ENCODE results near the gene S100B.

S100B gene

DNA sequence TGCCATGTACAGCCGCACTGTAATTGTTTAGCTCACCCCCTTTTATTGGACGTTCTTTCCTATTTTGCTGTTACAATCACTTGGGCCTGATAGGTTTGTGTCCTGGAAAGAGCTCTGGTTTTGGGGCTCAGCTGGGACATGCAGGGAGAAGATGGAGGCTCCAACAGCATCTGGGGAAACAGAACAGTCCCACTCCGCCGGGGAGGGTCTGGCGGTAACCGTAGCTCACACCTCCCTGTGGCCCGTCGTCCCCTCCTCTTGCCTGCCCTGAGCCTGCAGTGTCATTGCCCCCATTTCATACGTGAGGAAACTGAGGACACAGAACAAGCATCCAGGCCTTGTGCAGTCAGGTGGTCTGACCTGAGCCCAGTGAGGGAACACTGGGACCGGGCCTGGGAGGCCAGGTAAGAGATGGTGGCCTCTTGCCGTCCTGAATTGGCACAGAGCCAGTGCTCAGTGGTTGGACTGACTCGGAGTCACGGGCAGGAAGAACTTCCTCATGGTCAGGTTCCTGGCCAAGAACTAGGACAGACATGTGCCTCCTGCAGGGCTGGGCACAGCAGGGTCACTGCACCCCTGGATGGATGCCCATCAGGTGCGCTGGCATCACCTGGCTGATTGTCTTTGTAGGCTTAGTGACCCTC lies 41.8 kb downstream of the S100B start:
- FAIRE-seq (no peak), DNase-seq (ENCODE audit: insufficient read length, low spot score) (no peak)

DNA sequence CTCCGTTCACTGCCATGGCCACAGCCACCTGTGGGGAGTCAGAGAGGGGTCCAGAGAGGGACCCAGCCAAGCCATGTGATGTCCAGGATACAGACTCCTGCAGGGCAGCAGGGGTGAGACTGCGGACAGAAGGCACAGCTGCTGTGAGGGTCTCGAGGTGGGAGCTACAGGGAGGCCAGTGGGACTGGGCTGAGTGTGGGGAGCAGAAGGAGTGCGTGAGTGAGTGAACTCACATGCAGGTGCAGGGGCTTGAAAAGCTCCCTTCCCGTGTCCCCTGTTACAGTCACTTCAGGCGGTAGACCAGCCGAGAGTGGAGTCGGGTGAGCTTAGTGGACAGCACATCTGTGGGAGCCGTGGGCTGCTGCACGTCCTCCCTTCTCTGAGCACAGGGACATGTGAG lies 42.4 kb downstream of the S100B start:
- DNase-seq (ENCODE audit: insufficient read length, low spot score) (no peak), FAIRE-seq (no peak)

DNA sequence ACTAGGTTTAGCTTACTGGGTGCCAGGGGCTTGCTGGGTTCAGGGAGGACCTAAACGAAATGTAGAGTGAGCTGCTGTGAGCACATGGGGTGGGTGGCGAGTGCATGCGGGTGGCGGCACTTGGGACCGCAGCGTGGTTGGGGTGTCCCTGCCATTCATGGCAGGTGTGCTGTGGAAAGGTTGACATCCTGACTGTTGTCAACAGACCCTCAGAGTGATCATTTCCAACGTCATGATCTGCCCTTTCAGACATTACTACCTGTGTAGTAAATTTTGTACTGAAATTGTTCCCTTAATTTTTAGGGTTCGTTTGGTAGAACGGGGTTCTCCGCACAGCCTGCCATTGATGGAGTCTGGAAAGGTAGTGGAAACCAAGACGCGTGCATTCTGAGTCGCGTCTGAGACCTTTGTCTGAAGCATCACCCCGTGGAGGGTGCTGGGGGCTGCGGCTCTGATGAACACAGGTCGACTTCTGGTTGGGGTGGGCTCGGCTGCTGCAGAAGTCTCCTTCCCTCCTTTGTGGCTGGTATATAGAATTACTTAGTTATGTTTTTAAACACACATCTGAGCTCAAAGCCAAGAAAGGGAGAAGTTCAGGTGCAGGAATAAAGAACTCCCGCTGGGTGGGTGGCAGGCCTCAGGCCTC lies 43.3 kb downstream of the S100B start:
- DNase-seq (ENCODE audit: insufficient read length, low spot score) (no peak), FAIRE-seq (no peak)

DNA sequence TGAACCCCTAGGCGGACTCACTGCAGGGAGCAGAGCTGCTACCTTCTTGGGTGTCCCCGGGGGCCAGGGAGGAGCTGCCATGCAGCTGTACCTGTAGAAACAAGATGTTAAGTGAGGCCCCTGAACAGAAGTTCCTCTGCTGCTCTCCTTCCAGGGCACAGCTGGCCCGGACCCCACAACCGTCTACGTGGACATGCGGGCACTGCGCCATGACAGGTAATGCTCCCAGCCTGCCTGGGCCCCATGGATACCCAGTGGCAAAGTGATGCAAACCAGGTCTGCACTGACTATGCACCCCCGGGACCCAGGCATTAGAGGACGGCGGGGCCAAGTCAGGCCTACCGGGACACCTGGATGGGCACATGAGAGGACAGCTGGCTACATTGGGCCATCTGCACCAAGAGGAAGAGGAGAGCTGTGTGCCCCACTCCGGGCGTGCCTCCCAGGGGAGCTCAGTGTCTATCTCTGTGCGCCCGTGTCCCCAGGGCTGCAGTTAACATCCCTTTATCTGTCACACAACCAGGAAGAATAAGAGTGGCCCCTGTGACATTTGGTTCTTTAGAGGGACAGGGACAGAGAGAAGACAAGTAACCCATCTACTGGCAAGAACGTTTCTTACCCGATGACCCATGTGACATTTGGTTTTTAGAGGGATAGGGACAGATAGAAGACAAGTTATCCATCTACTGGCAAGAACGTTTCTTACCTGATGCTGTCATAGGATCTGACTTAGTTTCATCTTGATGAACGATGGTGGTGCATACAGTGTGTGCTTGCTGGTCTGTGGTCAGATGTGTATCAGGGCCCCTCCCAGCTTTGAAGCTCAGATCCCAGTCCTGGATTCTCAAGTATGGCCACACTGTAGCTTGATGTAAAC lies 44.1 kb downstream of the S100B start:
- FAIRE-seq (no peak), DNase-seq (ENCODE audit: insufficient read length, low spot score) (no peak)

DNA sequence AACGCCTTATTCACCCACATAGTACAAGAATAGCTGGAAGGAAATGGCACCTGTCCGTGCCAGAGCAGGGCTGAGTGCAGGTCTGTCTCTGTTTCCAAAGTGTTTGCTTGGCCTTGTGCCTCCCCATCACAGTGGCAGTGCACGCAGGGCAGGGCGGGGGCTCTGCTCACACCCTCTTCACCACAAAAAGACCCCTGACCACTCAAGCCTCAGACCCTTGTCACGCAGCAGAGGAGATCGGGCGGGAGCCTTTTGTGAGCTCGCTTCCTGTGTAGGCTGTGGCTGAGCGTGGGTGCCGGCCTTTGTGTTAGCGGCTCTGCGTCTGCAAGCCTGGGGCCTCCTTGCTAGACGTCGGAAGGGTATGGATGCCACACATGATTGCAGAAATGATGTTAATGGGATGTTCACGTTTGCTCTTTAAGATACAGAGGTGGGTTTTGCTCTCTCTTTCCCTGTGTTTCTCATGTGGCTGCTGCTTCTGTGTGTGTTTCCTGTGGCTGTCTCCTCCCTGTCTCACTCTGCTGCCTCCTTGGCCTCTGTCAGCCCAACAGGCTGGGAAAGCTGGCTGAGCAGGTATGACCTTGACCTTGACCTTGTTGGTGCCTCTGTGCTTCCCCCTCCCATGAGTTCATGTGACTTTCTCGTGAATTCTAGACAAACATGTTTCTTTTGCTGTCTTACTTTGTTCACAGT lies 45.4 kb downstream of the S100B start:
- peak; percentile 36 for DNase-seq (ENCODE audit: insufficient read length, low spot score)
- peak; percentile 78 for FAIRE-seq

DNA sequence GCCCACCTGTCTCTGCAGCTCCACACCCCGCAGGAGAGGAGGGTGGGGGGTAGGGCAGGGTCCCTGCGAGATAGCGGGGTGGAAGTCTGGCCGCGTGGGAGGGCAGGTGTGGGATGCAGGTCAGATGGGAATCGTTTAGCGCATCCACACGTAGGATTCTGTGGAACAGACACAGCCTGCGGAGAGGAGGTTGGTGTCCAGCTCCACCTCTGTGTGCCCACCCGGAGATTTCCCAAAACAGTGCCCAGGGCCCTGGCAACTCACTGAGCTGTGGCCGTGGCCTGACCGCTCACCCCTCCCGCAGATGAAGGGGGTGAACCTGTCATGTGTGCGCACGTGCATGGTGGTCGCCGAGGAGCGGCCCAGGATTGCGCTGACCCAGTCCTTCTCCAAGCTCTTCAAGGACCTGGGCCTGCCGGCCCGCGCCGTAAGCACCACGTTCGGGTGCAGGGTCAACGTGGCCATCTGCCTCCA lies 46.9 kb downstream of the S100B start:
- no peak for DNase-seq (ENCODE audit: insufficient read length, low spot score)
- no peak for FAIRE-seq

DNA sequence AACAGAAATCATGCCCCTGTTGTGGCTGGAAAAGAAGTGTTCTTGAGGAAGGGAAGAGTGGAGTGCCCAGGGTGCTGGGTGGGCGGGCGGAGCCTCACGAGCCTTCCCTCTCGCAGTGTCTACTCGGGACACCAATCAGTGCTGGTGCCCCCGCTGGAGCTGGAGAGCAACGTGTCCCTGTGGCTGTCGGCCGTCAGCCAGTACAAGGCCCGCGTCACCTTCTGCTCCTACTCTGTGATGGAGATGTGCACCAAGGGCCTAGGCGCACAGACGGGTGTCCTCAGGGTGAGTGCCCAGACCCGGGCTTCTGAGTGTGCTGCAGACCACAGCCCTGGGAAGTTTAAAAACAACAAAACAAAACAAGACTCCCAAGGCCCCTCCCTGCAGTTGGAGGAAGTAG lies 47.4 kb downstream of the S100B start:
- FAIRE-seq (no peak), DNase-seq (ENCODE audit: insufficient read length, low spot score) (no peak)

DNA sequence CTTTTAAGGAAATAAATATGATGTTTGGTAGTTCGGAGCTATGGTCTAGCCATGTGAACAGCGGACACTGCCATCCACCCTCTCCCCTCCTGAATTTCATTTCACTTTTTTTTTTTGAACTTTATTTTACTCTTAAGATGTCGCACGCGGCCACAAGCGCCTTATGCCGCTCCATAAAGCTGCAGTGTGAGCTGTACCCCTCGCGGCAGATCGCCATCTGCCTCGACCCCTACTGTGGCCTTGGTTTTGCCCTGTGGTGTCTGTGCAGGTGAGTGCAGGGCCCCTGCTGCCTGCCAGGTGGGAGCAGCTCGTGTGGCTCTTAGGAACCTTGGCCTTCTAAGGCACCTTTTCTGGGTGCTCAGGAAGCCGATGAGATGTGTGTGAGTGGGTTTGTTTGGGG lies 48.1 kb downstream of the S100B start:
- no peak for FAIRE-seq
- DNase-seq (ENCODE audit: insufficient read length, low spot score), result no peak

DNA sequence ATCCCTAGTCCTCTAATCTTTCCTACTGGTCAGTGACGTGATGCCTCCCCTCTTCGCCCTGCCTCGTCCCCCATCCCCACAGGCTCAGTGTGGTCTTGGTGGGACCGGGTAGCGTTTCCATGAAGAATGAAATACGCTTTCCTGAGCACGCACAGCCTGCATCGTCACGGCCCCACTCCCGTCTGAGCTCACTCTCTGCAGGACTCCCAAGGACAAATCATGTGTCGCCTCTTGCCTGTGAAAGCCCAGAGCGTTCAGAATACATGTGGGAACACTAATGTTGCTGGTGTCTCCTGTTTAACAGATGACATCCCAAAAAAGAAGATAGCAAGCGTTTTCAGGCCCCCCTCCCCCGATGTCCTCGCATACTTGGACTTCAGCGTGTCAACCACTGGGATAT lies 49.2 kb downstream of the S100B start:
- FAIRE-seq (no peak), DNase-seq (ENCODE audit: insufficient read length, low spot score) (no peak)

DNA sequence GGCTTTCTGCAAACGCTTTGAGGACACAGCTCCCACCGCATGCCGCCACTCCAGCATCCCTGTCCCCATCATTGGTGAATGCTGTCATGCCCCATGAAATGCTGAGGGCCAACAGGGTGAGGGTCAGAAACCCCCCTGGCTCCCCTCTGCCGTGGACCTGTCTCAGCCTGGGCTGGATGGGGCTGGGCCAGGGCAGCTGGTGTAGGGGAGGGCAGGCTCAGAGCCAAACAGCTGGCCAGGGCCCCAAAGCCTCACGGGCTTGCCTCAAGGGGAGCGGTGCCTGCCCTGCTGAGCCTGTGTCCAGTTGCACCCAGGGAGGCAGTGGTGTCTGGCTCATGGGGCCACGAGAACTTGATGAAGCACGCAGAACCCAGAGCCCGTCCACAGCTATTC lies 49.7 kb downstream of the S100B start:
- FAIRE-seq, result no peak
- no peak for DNase-seq (ENCODE audit: insufficient read length, low spot score)

DNA sequence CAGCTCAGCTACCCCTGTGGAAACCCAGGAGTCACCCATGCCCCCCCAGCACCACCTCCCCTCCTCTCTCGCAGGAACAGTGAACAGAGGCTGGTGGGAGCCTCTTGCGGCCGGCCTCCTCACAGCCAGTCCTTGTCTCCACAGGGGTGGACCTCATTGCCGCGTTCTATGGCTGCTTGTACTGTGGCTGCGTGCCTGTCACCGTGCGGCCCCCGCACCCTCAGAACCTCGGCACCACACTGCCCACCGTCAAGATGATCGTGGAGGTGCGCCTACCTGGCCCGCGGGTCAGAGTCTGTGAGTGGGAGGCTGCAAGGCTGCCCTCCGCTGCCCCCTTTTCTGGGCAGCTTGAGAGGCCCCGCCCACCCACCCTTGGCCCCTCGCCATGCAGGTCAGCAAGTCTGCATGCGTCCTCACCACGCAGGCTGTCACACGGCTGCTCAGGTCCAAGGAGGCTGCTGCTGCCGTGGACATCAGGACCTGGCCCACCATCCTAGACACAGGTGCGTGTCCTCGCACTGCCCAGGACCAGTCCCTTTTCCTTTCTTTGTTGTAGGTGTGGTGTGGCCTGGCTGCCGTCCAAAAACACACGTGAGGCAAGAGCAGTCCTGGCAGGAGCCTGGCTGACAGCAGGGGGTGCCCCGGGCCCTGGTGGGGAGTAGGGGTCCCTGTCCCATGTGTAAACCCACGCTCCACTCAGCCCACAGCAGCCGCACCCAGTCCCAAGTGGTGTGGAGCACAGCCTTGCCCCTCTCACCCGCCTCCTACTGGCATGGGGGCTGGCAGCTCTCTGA lies 50.3 kb downstream of the S100B start:
- DNase-seq (ENCODE audit: insufficient read length, low spot score), result no peak
- no peak for FAIRE-seq

DNA sequence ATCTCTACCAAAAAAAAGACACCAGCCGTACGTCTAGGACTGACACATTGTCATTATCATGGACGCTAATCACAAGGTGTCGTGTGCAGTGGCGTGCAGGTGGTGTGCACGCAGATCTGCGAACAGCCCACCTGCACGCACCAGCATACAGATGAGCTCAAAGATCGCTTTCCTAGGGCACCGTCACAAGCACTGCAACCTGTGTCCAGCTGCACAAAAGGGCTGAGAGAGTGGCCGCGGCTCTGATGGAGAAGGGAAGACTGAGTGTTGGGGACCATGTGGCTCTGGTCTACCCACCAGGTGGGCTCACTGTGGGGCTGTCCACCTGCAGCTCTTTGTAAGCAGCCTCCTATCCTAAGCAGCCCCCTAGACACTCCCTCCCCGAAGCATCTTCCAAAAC lies 50.9 kb downstream of the S100B start:
- DNase-seq (ENCODE audit: insufficient read length, low spot score), result no peak
- FAIRE-seq, result no peak

DNA sequence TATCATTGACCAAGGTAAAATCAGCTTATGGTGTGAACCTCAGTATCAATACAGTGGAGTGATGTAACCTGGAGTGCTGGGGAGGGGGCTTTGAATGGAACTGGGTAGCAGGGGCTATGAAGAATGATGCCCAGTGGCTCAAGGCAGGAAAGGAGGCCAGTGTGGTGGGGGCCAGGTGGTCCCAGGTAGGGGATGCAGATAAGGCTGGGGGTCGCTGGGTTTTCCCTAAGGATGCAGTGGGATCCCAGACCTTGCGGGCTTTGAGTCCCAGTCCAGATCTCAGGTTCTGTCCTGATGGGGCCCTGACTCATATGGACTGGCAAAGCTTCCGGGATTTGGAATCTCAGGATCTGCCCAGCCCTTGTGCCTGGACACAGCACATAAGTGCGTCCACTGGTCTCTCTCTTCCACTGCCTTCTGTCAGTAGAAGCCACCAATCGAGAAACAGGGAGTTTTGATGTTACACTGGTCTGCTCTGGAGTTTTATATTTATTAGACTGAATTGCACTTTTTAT lies 52.0 kb downstream of the S100B start:
- FAIRE-seq (no peak), DNase-seq (ENCODE audit: insufficient read length, low spot score) (no peak)

DNA sequence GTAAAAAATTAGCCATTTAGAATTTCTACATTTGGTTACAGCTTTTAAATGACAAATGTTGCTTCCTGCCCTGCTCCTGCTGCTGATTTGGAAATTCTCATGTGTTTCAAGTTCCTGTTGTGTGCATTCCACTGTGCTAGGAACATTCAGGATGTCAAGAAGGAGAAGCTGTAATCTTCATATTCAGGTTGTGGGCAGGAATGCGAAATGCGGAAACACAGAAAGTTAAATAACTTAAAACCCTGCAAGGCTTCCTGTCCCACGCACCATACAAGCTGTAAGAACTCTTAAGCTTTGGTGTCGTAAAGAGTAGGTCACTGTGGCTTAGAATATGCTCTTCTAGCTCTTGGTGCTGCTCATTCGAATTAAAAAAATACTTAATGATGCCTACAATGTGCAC lies 52.6 kb downstream of the S100B start:
- FAIRE-seq, result no peak
- no peak for DNase-seq (ENCODE audit: insufficient read length, low spot score)

DNA sequence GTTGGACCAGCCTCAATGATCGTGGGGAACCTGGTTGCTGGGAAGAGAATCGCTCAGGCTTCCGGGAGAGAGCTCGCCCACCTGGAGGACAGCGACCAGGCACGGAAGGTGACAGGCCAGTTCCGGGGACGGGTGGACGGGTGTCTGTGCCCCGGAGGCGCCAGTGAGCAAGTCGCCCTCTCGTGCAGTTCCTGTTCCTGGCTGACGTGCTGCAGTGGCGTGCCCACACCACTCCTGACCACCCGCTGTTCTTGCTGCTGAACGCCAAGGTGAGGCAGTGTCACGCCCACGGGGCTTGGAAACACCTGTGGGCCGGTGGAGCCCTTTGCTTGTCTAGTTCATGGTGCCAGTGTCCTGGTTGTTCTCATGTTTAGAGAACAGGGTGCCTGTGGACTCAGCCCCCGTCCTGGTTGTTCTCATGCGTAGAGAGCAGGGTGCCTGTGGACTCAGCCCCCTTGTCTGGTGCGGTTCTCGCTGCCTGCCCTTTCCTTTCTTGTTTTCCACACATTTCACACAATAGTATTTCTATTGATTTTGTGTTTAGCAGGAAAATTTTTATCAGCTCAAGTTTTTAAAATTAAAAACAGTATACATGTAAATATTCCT lies 53.1 kb downstream of the S100B start:
- FAIRE-seq (no peak), DNase-seq (ENCODE audit: insufficient read length, low spot score) (no peak)

DNA sequence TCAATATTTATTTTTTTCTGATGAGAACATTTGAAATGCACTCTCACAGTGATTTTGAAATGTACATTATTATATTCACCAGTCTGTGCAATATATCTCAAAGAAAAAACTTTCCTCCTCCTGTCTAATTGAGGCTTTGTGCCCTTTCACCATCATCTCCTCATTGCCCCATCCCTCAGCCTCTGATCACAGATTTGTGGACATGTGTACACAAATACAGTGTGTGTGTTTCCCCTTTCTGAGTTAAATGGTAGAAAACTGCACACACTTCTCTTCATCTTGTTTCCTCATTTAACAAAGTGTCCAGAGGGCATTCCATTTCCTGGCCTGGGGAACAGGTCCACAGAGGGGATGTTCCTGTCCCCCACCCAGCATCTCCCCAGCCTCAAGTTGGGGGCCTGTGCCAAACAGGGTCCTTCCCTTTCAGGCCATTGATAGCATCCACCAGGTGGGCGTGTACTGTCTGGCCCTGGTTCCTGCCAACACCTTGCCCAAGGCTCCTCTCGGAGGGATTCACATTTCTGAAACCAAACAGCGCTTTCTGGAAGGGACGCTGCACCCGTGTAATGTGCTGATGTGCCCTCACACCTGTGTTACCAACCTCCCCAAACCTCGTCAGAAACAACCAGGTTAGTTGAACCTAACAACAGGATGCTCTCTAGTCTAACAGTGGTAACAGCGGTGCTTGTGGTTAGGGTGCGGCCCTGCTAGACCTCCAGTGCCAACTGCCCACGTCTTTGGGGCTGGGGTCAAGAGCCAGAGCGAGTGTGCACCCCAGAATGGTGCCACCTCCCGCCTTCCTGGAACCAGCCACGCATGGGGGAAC lies 54.6 kb downstream of the S100B start:
- FAIRE-seq (no peak), DNase-seq (ENCODE audit: insufficient read length, low spot score) (no peak)

DNA sequence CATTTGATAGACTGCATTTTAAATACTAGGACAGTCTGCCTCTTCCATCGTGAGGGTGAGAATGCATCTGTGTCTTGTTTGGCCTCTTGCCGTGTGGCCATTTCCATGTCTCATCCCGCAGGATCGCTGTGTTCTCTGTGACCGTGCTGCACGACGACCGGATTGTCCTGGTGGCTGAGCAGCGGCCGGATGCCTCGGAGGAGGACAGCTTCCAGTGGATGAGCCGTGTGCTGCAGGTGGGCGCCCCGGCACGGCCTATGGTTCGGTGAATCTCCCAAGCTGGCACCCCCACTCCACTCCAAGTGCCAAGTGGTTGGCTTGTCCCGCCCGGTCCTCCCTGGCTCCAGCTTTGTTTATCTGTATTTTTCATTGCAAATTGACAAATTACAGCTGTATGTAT lies 55.2 kb downstream of the S100B start:
- FAIRE-seq (no peak), DNase-seq (ENCODE audit: insufficient read length, low spot score) (no peak)
